ENCODE results near the gene COL9A3.
"Not testable (repeated sequence)": the region's sequence is repeated elsewhere in the genome, so short reads cannot be mapped to it uniquely, and the experiment has no call there.

Gene COL9A3

DNA sequence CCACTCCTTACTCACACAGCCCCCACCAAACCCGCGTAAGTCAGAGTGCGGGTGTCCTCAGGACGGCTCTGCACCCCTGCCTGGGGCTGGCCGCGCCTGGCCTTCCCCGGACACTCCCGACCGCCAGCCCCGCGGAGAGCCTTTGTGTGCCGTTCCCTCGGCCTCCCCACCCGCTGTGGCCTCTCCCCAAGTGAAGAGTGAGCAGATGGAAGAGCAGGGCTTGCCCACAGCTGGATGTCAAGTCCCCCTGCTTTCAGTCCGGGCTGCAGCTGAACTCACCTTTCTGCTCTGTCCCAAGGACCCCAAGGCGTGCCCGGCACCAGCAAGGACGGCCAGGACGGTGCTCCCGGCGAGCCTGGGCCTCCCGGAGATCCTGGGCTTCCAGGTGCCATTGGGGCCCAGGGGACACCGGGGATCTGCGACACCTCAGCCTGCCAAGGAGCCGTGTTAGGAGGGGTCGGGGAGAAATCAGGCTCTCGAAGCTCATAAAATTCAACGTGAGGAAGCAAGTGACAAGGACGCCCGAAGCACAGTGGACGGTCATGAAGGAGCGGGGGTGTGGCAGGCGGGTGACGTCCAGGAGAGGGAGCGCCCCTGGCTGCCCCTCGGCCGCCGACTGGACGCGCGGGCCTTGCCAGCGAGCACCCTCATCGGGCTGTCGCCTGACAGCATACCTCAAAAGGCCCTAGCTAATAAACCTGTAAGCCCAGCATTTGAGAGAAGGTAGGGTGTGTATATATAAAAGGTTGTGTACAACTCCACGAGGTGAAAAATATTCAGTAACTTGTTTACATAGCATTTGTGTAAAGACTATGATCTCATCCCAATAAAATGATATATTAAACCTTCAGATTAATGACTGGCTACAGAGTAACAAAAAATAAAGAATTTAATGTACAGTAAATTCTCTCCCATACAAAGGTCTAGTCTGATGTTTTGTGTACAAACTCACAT is 23.7 kb downstream of the COL9A3 start:
- no peak for DNase-seq

- no peak for DNase-seq
Measured at GRCh38 chr20:62841705-62842212, 24.9 kb downstream of the COL9A3 start.

GRCh38 chr20:62843656-62844055 is 26.8 kb downstream of the COL9A3 start:
- DNase-seq: no peak

GRCh38 chr20:62844182-62844581 is 27.3 kb downstream of the COL9A3 start:
- DNase-seq: no peak

- DNase-seq: no peak
Measured at GRCh38 chr20:62845416-62846160, 28.7 kb downstream of the COL9A3 start.

DNA sequence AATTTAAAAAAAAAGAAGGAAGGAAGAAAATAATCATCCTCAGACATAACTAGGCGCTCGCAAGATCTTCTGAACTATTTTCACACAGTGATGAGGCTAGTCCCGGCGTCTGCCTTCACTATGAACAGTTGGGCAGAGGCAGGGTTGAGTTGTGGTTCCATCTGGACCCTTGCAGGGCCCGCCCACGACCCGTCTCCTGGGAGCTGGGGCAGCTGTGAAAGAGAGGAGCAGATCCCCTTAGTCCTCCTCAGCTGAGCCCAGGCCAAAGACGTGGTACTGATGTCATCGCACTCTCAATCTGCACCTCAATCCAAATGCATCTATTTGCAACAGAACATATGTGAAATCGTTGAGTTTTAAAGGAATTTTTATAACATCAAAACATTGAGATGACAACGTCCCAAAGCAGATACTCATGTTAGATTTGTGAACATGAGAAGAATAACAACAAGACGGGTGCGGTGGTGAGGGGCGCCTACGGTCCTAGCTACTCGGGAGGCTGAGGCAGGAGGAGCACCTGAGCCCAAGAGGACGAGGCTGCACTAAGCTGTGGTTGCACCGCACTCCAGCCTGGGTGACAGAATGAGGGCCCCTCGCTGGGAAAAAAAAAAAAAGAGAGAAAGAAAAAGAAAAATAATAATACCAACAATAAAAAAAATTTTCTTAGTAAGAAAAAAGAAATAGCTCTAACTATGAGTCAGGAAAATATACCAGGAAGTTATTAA is 29.5 kb downstream of the COL9A3 start:
- no peak for DNase-seq

- not testable (repeated sequence) for DNase-seq
Measured at GRCh38 chr20:62848917-62849316, 32.1 kb downstream of the COL9A3 start.

DNA sequence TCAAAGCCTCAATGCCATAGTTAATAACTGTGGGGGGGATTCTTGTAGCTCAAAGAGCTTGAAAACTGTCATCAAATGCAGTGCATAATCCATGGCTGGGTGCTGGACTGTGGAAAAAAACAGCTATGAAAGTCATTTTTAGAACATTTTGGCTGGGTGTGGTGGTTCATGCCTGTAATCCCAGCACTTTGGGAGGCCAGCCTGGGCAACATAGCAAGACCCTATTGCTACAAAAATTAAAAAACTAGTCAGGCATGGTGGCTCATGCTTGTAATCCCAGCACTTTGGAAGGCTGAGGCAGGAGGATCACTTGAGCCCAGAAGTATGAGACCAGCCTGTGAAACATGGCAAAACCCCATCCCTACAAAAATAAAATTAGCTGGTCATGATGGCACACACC is 32.6 kb downstream of the COL9A3 start:
- DNase-seq: no peak

DNA sequence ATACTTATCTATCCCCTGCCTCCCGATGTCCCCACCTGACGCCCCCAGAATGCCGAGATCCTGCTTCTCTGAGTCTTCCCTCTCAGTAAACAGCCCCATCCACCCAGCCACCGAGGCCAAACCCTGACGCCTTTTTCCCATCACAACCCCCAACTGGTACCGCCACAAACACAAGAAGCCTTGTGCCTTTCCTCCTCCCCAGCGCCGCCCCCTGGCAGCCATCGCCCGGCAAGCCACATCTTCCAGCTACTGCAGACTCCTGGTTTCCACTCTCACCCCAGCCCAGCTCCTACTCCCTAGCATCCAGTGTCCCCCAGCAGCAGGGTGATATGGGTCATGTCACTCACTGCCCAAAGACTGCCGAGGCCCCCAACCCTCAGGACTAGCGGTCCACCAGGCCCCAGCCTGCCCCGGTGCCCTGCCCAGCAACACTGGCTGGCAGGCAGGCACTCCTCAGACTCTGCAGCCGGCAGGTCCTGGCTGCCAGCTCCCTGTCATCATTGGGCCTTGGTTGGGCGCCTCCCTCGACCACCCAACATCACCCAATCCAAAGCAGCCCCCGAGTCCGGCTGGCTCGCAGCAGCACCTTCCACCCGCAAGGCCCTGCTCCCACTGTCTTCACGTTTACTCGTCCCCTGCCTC is 33.6 kb downstream of the COL9A3 start:
- DNase-seq: no peak

- DNase-seq: no peak
Measured at GRCh38 chr20:62852196-62852595, 35.3 kb downstream of the COL9A3 start.

DNA sequence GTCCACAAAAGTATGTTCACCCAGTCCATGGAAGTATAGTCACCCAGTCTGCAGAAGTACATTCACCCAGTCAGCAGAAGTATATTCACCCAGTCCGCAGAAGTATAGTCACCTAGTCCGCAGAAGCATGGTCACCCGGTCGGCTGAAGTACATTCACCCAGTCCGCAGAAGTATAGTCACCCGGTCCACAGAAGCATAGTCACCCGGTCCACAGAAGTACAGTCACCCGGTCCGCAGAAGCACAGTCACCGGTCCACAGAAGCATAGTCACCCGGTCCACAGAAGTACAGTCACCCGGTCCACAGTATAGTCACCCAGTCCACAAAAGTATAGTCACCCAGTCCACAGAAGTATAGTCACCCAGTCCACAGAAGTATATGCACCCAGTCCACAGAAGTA is 36.0 kb downstream of the COL9A3 start:
- DNase-seq: no peak

DNA sequence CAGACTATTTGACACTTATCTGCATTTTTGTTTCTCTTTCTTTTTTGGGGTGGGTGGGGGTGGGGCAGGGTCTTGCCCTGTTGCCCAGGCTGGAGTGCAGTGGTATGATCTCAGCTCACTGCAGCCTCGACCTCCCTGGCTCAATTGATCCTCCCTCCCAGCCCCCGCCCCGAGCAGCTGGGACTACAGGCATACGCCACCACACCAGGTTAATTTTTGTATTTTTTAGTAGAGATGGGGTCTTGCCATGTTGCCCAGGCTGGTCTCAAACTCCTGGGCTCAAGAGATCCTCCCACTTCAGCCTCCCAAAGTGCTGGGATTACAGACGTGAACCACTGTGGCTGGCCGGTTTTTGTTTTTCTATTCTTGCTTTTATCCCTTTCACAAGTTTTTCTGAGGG is 36.5 kb downstream of the COL9A3 start:
- not testable (repeated sequence) for DNase-seq

- DNase-seq: no peak
Measured at GRCh38 chr20:62854121-62854520, 37.3 kb downstream of the COL9A3 start.

DNA sequence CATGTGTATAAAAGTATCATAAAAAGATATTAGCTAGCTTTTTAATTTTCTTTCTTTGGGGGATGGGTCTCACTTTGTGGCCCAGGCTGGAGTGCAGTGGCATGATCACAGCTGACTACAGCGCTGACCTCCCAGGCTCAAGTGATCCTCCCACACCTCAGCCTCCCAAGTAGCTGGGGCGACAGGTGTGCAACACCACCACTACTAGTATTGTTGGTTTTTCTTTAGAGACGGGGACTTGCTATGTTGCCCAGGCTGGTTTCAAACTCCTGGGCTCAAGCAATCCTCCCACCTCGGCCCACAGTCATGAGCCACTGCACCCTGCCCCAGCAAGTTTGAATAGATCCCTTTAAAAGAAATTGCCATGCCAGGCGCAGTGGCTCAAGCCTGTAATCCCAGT is 38.3 kb downstream of the COL9A3 start:
- no peak for DNase-seq

- no peak for DNase-seq
Measured at GRCh38 chr20:62856931-62857619, 40.2 kb downstream of the COL9A3 start.

GRCh38 chr20:62858058-62858830 is 41.4 kb downstream of the COL9A3 start:
- no peak for DNase-seq

GRCh38 chr20:62859721-62860120 is 42.9 kb downstream of the COL9A3 start:
- no peak for DNase-seq

DNA sequence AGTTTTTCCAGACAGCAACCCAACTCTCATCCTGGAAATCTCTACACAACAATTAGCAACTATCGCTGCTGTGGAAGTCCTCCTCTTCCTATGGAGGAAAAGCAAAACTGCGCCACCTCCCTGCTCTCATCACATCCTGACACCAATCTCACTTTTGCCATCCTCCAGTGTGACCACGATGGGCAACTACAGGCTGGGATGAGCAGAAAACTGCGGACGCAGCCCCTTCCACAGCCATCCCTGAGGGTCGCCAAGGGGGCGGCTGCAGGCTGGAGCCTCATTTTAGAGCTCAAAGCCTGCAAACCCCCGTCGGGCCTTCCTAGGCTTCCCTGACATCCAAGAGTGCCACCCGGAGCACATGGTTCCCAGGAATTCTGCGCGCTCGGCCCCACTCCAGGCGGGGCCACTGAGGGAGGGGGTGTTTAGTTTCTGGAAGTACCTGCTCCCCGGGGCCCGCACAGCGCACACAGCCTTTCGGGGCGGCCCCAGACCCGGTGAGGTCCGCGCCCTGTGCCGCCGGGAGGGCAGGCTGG is 43.6 kb downstream of the COL9A3 start:
- no peak for DNase-seq

- DNase-seq: no peak
Measured at GRCh38 chr20:62860924-62861691, 44.3 kb downstream of the COL9A3 start.

- no peak for DNase-seq
Measured at GRCh38 chr20:62861726-62862336, 45.0 kb downstream of the COL9A3 start, which contains the start of gene TCFL5. Gene TCFL5, minus strand, starts transcription at chr20:62861822. Its CDS starts 152 bp downstream, at chr20:62861670.

All from NCI-H187 treated with DMSO at 0.1 percent for 48 hours (cell line).